HG03064 (cell line): ENCODE data around the gene PARD3.

Source experiments
- ATAC-seq: cut with Tn5 transposase; IDR thresholded peaks from one replicate; pipeline ENCODE4 v1.9.1; 2021; ENCODE audit warnings: low read depth; ENCODE audit not compliant: unreplicated experiment

Gene PARD3

DNA sequence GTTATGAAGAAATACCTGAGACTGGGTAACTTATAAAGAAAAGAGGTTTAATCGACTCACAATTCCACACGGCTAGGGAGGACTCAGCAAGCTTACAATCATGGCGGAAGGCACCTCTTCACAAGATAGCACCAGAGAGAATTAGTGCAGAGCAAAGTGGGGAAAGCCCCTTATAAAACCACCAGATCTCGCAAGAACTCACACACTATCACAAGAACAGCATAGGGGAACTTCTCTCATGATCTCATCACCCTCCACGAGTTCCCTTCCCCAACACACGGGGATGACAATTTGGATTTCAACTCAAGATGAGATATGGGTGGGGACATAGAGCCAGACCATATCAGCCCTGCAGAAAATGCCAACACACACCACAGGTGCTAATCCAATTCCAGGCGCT, 218.7 kb downstream of the PARD3 start:
- no peak for ATAC-seq

DNA sequence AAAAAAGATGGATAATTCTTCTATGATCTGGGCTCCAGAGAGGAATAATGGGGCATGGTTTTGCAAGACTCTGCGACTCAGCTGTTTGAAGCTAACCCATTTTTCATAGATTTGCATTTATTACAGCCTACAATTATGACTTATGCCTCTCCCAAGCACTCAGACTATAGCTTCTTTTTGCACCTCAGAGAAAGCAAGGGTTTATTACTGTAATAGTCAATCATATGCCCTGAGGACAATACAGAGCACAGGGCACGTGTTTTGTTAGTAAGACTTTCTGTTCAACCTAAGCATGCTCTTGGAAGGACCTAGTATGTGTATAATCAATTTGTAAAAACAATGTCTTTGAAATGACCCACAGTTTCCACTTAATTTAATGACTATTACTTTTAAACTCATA, 221.2 kb downstream of the PARD3 start:
- no peak for ATAC-seq

DNA sequence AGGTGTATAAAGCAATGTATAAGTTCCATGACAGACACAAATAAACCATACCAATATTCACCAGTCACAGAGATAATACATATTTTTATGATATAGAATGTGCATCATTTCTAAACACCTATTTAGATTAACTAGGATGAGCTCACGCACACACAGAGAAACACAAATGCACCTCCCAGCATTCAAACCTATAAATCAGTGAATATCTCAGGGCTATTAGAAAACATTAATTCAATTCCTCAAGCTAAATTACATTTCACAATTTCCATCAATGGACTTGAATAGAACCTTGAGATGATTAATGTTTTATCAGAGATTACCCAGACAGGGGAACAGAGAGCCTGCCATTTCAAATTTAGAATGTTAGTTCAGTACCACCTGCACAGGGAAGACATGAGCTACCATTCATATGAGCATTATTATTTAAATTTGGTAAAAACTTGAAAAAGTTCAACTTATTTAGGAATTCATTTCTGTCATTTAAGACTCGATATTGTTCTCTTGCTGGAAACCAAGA, 221.7 kb downstream of the PARD3 start:
- ATAC-seq, result no peak

DNA sequence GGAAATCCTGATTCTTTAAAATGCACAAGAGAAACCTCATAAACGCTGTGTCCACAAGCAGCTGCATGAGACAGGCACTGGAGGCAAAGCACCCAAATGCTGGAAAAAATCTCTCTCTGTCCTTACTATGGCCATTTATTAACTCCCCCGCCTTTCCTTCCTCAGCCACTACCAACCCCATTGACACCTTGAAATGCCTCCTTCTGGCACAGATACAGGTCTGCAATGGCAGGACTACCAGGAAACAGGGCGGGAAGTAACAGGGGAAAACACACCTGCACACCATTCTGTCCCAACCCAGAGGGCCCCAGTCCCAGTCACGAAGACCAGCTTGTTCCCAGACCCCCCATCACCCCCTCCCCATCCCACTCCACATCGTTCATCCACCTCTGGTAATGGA, 224.3 kb downstream of the PARD3 start:
- no peak for ATAC-seq

DNA sequence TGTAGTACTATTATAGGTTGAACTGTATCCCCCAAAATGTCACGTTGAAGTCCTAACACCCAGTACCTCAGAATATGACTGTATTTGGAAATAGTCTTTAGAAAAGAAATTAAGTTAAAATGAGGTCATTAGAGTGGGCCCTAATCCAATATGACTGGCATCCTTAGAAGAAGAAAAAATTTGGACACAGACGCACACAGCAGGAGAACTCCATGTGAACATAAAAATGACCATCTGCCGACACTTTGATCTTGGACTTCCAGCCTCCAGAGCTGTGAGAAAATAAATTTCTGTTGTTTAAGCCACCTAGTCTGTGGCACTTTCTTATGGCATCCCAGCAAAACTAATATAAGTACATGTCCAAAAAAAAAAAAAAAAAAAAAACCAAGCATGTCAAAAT, 225.8 kb downstream of the PARD3 start:
- no peak for ATAC-seq

DNA sequence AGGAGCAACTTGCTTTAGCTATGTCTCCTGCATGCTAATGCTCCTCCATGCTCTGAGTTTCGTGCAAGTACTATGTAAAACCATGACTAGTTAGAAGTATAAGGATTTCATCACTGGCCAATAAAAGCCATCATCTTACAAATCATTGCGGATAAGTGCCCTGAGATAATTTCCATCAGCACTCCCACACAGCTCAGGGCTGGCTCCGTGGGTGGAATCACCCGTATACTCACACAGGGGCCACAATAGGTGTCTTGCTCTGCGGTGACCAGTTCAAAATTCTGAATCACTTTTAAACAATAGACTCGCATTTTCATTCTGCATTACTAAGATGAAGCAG, 227.4 kb downstream of the PARD3 start:
- no peak for ATAC-seq

DNA sequence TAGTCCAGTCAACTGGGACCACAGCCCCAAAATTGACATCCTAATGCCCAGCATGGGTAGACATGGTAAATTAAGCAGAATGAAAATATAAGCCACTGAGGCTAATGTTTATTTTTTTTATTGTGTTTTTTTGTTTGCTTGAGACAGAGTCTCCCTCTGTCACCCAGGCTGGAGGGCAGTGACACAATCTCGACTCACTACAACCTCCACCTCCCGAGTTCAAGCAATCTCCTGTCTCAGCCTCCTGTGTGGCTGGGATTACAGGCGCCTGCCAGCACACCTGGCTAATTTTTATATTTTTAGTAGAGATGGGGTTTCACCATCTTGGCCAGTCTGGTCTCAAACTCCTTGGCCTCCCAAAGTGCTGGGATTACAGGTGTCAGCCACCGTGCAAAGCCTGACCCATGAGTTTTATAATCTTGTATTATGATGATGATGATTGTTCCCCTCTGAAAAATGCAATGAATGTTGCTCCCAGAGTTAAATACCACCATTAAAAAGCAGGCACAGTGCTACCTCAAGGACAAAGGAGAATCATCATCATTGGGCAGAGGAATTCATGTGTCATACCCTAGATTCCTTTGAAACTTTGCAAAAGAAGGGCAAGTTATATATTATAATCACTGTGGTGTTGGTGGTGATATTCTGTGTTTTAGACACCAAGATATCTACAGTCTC, 228.0 kb downstream of the PARD3 start:
- no peak for ATAC-seq

DNA sequence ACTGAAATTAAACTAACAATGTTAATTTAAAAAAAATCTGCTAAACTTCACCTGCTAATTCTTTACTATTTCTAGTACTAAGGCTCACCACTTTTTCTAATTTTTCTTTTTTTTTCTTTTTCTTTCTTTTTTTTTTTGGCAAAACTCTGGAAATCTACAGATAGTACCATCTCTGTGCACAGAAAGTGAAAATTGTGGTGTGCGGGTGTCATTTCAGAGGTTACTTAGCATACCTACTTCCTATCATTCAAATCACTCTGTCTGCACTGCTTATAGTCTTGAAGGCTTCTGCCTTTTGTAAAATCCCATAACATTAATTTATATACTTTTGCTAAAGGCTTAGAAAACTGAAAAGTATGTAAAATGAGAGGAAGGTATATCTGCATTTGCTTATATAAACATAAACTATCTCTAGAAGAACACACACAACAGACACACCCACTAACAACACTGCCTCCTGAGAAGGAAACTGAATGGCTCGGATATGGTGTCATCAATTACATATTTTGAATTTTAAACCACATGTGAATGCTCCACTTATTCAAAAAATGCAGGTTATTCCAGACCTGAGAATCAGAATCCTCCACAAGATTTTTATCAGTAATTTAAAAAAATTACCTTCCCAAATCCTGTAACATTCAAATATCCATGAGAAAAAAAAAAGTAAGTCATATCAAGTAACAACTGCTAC, 229.5 kb downstream of the PARD3 start:
- ATAC-seq, result no peak

DNA sequence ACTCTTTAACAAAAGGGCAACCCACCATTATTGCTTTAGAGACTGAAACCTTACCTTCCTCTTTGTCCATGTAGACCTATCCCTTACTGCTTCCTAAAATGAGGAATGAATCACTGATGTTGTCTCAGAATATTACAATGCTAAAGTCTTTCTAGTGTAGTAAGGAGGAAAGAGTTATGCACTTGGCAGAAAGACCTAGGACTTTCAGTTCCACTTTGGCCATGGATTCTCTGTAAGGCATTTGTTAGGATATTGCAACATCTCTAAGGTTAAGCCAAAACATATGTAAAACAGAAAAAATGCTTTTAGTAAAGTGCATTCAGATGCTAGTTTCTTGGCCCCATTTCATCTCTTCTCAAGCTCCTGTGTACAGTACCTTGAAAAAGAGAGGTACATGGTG, 230.9 kb downstream of the PARD3 start:
- no peak for ATAC-seq

DNA sequence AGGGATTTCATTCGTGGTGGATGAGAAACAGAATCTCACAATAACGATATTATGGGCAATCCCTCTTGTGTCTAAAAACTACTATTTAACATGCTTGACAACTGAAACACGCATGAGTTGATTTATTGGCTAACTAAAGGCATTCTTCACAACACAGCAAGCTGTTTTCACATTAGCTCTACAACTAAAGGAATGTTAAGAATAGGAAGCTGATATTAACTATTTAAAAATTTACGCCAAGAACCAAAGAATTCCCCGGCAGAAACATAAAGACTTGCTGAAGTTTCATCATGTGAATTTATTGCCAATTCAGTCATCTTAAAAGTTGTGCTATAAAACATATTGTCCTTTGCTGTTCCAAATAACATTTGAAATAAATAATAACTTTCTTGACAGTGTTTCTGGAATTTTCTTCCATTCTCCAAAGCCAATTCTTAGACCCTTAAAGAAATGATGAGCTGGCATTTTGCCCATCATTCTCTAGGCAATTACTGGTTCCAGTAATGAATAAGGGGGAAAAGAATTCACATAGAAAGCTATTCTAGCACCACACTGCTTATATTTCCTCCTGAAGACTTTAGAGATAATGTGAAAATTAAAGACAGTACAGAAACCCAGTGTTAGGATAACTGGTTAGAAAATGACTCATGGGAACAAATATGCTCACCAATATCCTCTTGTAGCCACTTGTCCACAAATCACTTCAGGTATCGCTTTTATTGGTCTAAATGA, 233.1 kb downstream of the PARD3 start:
- no peak for ATAC-seq

DNA sequence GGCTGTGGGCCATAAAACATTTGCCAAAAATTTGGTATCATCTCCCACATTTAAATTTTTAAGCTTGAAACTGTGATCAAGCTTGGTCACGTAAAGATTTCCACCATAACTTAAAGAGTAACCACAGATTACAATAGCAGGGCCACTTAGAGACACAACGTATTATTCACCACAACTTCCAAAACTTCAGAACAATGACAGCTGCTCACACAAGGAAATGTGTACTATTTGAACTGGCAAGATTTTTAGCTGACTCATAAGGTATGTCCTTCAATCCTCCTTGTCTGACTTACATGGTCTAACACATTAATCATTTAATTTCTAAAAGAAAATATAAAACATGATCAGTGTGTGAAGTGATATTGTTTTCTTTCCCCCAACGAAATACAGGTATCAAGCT, 234.5 kb downstream of the PARD3 start:
- ATAC-seq, result no peak

DNA sequence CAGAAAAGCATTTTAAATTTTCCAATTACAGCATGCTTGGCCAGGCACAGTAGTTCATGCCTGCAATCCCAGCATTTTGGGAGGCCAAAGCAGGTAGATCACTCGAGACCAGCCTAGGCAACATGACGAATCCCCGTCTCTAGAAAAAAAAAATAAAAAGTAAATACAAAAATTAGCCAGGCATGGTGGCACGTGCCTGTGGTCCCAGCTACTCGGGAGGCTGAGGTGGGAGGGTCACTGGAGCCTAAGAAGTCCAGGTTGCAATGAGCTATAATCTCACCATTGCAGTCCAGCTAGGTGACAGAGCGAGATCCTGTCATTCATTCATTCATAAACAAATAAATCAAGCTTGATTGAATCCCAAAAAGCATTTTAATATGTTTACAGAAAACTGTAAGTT, 234.9 kb downstream of the PARD3 start:
- no peak for ATAC-seq

DNA sequence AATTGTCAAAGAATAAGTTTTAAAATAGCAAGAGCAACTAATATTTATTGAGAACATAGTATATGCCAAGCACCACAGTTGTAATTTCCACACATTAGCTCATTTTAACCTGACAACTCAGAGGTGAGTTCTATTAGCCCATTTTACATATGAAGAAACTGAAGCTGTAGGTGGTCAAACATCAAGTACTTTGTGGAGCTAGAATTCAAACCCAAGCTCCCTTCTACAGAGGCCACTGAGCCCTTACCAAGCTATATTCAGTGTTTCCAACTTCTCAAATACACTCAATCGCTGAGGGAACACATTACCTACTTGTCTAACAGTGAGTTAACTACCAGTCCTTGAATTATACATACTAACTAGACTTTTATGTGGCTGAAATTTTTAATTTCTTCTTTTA, 236.6 kb downstream of the PARD3 start:
- ATAC-seq, result no peak

DNA sequence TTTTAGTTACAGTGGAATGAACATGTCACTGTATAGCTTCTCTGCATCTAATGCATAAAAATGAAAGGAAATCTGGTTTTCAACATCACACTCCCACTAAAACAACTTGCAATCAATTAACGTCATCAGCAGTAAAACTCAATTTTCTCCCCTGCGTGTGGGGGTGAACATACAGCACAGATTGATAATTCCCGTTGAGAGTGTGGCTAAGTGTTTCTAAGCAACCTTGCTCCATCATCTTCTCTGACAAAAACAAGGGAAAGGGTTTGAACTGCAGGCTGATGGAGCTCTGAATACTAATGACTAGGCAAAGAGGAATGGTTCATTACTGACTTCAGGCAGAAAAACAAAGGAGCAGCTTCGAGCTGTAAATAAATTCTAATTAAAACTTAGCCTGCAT, 238.3 kb downstream of the PARD3 start:
- no peak for ATAC-seq

DNA sequence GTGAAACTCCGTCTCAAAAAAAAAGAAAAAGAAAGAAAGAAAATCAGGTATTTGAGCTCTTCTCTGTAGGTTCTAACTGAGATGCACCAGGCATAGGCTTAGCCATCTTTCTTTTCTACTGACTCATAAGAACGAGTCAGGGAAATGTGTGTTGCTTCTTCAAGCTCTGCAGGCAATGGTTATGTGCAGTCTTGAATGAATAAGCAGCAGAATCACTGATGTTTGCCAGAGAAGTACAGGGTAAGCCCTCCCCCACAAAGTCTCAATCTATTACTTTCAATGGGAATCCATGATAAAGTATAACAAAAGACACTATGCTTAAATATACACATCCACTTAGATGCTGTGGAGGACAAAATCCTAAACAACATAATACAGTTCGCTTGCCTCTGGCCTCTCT, 239.2 kb downstream of the PARD3 start:
- ATAC-seq, result no peak

DNA sequence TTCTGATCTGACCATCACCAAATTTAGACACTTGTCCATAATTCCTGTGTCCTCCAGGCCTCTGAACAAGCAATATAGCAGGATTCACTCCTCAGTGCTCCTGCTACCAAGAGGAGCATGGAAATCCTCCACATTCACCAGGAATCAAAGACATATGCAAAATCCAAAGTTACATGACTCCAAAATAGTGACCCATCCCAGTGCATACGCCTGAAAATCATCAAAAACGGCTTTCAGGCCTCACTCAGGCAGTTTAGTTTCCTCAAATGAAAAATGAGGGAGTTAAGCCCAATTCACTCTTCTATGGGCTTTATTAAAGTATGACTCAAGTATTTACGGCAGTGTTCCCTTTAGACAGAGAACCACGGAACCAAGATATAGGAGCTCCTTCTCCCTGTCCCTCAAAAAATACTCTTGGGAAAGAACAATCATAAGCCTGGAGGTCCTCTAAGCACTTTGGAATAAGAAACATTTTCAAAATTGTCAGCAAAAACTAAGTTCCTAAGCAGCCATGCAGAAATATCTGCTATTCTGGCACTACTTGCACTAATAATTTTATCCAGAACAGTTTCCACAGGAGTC, 240.7 kb downstream of the PARD3 start:
- ATAC-seq, result no peak

DNA sequence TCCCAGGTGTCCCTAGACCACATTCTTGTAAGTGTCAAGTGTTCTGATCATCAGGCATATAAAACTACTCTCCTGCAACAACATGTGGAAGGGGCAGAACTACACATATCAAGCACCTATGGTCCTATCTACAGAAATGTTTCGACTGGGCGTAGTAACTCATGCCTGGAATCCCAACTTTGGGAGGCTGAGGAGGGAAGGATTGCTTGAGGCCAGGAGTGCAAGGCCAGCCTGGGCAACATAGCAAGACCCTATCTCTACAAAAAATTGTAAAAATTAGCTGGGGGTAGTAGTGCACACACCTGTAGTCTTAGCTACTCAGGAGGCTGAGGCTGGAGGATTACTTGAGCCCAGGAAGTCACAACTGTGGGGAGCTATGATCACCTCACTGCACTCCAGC, 244.2 kb downstream of the PARD3 start:
- no peak for ATAC-seq

DNA sequence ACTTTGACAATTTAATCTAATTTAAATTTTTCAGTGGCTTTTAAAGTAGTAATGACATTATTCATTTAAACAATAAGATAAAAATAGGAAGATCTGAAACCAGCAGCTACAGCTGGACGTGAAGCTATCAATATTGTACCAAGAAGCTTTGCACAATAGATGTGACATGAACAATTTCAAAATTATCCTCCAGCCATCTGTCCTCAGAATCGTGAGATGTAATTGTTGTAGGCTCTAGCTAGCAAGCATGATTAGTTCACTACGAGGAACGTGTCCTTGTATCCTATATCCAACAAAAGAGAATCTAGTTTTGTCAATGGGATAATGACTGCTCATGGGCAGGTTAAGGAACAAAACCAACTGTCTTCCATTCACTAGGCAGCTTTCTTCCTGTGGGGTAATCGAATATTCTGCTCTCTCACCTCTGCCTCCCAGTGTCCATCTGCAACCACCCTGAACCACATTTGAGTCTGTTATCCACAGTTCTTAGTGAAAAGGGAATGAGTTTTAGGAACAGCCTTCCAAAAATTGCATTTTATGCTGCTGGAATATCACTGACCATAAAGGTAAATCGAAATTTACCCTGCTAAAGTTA, 247.3 kb downstream of the PARD3 start:
- ATAC-seq, result no peak

DNA sequence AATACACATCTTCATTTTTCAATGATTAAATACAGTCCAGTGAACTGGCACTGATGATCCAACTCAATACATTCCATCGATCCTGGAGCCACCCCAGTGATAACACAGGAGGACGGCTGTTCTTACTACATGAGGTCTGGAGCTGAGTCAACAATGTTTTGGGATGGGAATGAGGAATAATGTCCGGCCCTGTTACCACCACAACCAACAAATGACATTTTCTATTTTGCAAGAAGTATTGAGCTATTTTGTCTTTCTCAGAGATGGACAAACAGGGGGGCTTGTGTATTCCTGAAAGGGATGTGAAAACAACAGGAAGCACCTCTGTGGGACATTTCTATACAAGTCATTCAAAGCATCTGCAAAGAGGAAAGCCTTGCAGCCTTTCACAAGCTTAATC, 249.2 kb downstream of the PARD3 start:
- ATAC-seq, result no peak

DNA sequence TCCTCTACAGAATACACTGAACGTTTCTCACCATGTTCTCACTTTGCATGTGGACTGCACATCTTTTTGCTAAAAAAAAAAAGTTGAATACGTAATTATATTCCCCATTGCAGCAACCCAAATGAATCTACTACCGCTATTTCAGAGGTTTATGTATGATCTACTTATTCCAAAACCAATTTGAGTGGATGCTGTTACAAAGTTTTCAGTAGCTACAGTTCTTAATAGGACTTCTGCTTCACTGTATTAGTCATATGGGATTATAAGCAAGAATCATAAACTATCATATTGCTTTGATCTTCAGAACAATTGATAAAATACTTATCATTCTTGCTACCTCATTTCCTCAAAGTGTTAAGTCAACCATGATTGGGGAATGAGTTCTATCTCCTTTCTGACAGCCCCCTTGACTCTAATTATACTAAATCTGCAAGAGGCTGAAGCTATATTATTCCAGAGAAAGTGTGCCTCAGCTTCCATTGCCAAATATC, 257.0 kb downstream of the PARD3 start:
- ATAC-seq, result no peak

DNA sequence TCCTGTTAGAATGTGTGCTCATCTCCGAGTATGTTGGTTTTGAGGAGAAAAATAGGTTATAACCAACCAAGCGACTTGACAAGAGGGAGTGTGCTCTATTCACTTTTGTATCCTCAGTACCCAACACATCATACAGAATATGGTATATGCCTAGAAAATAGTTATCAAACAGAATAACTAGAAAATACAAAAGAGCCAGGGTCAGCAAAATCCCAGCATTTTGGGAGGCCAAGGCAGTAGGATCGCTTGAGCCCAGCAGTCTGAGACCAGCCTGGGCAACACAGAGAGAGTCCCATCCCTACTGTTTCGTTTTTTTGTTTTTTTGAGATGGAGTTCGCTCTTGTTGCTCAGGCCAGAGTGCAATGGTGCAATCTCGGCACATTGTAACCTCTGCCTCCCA, 257.9 kb downstream of the PARD3 start:
- ATAC-seq, result no peak
